ENCODE measurements around the gene ODAM.
"Not testable (repeated sequence)": the region's sequence is repeated elsewhere in the genome, so short reads cannot be mapped to it uniquely, and the experiment has no call there.

The ODAM gene

GRCh38 chr4:70195425-70195824 lies at the start of gene ODAM:
ODAM (plus strand) TSS chr4:70195725; CDS start chr4:70196544, 819 bp downstream.
- DNase-seq (ENCODE audit: insufficient read length, low spot score) (no peak), FAIRE-seq (no peak)

GRCh38 chr4:70151271-70151670 lies 44.3 kb upstream of the ODAM start:
- no peak for FAIRE-seq
- no peak for DNase-seq (ENCODE audit: insufficient read length, low spot score)

- DNase-seq (ENCODE audit: insufficient read length, low spot score), result no peak
- FAIRE-seq, result no peak
These were observed 43.4 kb upstream of the ODAM start for GRCh38 chr4:70152088-70152487.

GRCh38 chr4:70153937-70154336 lies 41.6 kb upstream of the ODAM start, which contains the start of gene PRR27:
PRR27 (plus strand) TSS chr4:70154237; CDS start chr4:70154376, 139 bp downstream.
- DNase-seq (ENCODE audit: insufficient read length, low spot score) (no peak), FAIRE-seq (no peak)

GRCh38 chr4:70158576-70158975 lies 36.9 kb upstream of the ODAM start:
- no peak for FAIRE-seq

GRCh38 chr4:70177090-70177489 lies 18.4 kb upstream of the ODAM start:
- DNase-seq (ENCODE audit: insufficient read length, low spot score), result no peak
- no peak for FAIRE-seq

More at GRCh38 chr4:70158576-70158975, 36.9 kb upstream of the ODAM start:
- no peak for DNase-seq (ENCODE audit: insufficient read length, low spot score)

- DNase-seq (ENCODE audit: insufficient read length, low spot score) (no peak), FAIRE-seq (no peak)
These were observed 17.4 kb upstream of the ODAM start for GRCh38 chr4:70178075-70178660.

- no peak for DNase-seq (ENCODE audit: insufficient read length, low spot score)
- FAIRE-seq, result no peak
These were observed 15.7 kb upstream of the ODAM start for GRCh38 chr4:70179811-70180210.

GRCh38 chr4:70181864-70182263 lies 13.7 kb upstream of the ODAM start:
- DNase-seq (ENCODE audit: insufficient read length, low spot score) (no peak), FAIRE-seq (no peak)

- DNase-seq (ENCODE audit: insufficient read length, low spot score), result no peak
- FAIRE-seq, result no peak
These were observed 12.9 kb upstream of the ODAM start for GRCh38 chr4:70182517-70183167.

- no peak for FAIRE-seq
- peak; percentile 0 for DNase-seq (ENCODE audit: insufficient read length, low spot score)
These were observed 12.2 kb upstream of the ODAM start for GRCh38 chr4:70183168-70183939.

GRCh38 chr4:70183940-70184246 lies 11.6 kb upstream of the ODAM start:
- FAIRE-seq, result no peak
- no peak for DNase-seq (ENCODE audit: insufficient read length, low spot score)

GRCh38 chr4:70187216-70187615 lies 8.3 kb upstream of the ODAM start:
- FAIRE-seq (no peak), DNase-seq (ENCODE audit: insufficient read length, low spot score) (no peak)

- FAIRE-seq (no peak), DNase-seq (ENCODE audit: insufficient read length, low spot score) (no peak)
These were observed 4.9 kb upstream of the ODAM start for GRCh38 chr4:70190579-70190978.

GRCh38 chr4:70191647-70192046 lies 3.9 kb upstream of the ODAM start:
- DNase-seq (ENCODE audit: insufficient read length, low spot score) (no peak), FAIRE-seq (no peak)

GRCh38 chr4:70192895-70193294 lies 2.6 kb upstream of the ODAM start:
- DNase-seq (ENCODE audit: insufficient read length, low spot score), result no peak
- no peak for FAIRE-seq

- DNase-seq (ENCODE audit: insufficient read length, low spot score) (no peak), FAIRE-seq (no peak)
These were observed 1.3 kb downstream of the ODAM start for GRCh38 chr4:70196857-70197256.

GRCh38 chr4:70197842-70198241 lies 2.3 kb downstream of the ODAM start:
- DNase-seq (ENCODE audit: insufficient read length, low spot score) (no peak), FAIRE-seq (no peak)

- FAIRE-seq, result no peak
- no peak for DNase-seq (ENCODE audit: insufficient read length, low spot score)
These were observed 8.1 kb downstream of the ODAM start for GRCh38 chr4:70203601-70204000.

- FAIRE-seq, result not testable (repeated sequence)
These were observed 17.2 kb downstream of the ODAM start for GRCh38 chr4:70212752-70213151.

GRCh38 chr4:70216109-70216508 lies 20.6 kb downstream of the ODAM start:
- FAIRE-seq; DNase-seq (ENCODE audit: insufficient read length, low spot score): not testable (repeated sequence)

More at GRCh38 chr4:70212752-70213151, 17.2 kb downstream of the ODAM start:
- not testable (repeated sequence) for DNase-seq (ENCODE audit: insufficient read length, low spot score)

GRCh38 chr4:70216550-70216949 lies 21.0 kb downstream of the ODAM start:
- DNase-seq (ENCODE audit: insufficient read length, low spot score); FAIRE-seq: not testable (repeated sequence)
